LHCN-M2 (cell line): Measurements from ENCODE around the gene OAS2. TPM values are rescaled to one million over a fixed set of nuclear protein-coding genes. Genes with fewer than 3 reads are reported as not detected.

Experiments used
- DNase-seq: peaks from one replicate; pipeline ENCODE4 v3.0.0-alpha.2; 2012; ENCODE audit warnings: low read depth
- total RNA-seq: library from RNA; depleted of rRNA; stranded (reverse); fragments of >200 nt; gene quantifications from 2 replicates; pipeline ENCODE4 v1.2.3, GENCODE V29; 2014

OAS2 gene
- total RNA-seq, 1 experiment from 2014 or later: 9.9 TPM

DNA sequence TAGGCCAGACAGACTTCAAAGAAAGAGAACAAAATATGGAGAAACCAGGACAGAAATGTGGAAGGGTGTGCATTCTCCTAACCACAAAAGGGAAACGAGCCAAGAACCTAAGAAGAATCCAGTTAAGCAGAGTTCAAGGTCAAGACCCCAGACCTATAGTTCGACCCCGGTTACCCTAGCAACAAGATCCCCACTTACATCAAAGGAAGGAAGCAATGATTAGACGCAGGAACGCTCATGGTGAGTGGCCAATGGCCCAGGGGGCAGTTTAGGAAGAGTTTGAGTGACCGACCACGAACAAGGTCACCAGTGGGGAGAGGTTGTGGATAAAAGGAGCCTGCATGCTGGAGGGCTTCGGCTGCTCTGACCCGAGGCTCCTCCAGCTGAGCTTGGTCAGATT, 36.2 kb downstream of the OAS2 start:
- no peak for DNase-seq

DNA sequence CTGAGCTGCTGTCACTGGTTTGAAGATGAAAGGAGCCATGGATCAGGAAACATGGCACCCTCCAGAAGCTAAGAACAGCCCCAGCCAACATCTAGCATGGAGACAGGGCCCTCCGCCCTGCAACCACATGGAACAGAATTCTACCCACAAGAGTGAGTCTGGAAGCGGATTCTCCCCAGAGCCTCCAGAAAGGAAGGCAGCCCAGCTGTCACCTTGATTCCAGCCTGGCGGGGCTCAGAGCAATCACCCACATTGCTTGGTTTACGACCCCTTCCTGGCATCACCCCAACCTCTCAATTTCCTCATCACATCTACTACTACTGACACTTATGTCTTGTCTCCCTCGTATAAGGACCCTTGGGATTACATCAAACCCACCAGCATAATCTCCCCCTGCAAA, 38.5 kb downstream of the OAS2 start:
- DNase-seq: no peak

DNA sequence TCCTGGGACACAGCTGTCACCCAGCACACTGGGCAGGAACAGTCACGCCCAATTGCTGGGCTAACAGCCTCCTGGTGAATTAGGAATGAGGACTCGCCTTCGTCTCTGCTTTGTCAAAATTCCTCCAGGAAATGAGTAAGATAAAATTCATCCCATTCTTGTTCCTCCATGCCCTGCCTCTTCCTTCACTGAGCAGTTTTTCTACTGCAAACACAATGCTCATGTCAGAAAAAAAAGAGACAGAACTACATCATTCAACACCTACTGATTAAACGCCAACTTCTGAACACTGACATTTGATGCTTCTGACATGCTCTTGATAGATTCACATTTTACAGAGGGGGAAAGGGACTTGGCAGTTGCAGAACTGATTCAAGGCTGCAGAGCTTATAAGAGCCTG, 40.7 kb downstream of the OAS2 start:
- peak; percentile 51 for DNase-seq

DNA sequence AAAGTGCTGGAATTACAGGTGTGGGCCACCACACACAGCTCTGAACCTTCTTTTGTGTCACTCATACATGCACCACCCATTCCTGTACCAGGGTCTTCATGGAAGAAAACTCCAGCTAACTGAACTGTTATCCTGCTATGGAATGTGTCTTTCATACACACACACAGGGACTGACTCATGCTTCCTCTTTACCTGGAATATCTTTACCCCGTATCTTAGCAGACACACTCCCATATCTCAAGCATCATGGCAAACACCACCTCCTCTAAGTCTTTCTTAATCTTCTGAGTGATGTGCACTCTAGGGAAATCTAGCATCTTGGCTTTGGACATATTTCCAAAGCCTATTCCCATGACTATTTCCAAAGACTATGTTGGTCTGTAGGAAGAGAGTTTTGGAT, 43.2 kb downstream of the OAS2 start:
- no peak for DNase-seq

DNA sequence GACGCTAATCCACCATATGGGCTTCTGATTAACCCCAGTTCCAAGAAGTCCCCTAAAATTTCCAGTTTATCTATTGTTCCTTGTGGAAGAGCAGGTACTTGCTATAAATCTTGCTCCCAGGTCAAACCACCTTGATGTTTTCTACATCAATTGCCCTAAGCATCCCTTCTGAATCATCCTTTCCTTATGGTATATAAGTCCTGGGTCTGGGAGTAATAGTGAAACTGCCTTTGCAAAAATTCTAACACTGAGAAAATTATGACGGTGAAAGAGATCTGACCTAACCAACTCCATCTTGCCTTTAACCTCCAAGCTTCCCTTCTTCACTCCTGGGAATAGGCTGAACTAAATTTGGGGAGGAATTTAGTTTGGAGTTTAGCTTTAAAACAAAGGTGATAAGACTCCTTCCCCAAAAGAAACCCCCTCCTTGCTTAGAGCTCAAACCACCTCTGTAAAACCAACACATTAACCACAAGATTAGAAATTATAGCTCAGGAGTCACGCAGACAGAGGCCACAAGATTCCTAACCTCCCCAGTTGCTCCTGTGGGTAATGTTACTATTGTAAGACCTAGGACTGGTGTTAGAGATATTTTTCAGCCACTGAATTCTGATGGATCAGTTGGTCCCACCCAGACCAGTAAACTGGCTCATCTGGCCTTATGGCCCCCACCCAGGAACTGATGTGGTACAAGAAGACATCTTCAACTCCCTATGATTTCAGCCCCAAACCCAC, 44.4 kb downstream of the OAS2 start:
- DNase-seq: no peak

DNA sequence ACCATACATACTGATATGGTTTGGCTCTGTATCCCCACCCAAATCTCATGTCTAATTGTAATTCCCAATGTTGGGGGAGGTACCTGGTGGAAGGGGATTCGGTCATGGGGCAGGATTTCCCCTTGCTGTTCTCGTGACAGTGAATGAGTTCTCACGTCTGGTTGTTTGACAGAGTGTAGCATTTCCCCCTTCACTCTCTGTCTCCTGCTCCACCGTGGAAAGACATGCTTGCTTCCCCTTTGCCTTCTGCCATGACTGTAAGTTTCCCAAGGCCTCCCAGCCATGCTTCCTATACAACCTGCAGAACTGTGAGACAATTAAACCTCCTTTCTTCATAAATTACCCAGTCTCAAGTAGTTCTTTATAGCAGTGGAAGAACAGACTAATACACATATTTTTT, 49.4 kb downstream of the OAS2 start:
- no peak for DNase-seq

DNA sequence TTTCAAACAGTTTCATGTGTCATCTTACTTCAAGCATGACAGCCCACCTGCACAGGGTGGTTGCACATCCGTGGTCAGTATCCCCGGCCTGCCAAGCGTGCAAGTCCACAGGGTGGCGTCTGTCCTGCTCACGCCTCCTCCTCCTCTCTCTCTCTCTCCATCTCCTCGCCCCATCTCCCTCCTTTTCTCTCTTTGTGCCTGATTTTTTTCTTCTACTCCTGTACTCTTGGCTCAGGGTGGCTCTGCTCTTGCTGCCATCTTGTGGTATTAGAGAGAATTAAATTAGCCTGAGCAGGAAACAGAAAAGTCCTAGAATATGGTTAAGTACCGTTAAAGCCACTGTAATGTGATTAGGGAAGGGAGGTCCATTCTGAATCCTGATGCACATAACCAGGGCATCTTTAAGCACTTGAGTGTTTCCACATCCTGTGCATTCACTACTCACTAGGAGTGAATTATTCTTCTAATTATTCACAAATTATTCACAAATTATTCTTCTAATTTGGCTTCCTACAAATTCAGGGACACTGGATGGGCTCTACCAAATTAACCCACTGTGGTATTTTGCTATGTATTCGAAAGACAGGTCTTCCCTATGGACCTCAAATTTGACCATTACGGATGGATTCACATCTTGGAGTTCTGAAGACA, 52.7 kb downstream of the OAS2 start:
- DNase-seq: peak; percentile 82

DNA sequence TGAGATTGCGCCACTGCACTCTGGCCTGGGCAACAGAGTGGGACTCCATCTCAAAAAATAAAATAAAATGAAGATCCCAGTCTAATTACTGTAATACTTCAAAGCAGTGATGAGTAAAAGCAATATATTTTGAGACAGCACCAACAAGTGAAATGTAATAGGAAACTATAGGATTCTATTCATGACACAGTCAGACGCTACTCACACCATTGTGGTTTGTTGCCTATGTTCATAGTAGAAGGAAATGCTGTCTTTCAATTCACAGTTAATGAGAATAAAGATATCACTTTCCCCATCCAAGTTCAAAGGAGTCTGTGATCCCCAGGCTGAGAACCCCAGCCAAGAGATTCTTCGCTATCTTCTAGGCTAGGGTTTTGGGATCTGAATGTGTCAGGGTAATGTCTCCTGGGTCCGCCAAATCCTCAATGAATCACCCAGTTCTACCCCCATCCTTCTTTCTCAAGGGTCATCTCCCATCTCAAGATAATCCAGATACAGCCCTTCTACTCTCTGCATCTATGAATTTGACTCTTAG, 61.7 kb downstream of the OAS2 start:
- peak; percentile 54 for DNase-seq

DNA sequence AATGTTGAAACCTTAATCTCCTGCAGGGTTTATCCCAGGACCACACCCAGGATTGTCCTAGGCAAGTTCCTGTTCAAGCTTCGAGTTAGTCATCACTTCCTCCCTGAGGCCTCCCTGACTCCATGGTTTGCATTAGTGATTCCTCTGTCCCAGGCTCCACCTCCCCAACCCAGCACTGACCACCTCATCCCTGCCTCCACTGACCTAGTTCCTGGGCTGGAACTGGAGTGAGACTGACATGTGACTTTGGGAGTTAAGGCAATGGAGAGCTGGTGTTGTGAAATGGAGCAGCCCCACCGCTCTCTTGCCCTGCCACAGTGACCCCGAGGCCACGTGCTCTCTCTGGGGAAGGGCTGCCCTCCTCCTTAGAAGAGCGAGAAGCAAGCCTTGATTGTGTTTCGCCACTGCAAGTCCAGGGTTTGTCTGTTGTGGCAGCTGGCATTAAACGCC, 62.4 kb downstream of the OAS2 start:
- DNase-seq: peak; percentile 99

DNA sequence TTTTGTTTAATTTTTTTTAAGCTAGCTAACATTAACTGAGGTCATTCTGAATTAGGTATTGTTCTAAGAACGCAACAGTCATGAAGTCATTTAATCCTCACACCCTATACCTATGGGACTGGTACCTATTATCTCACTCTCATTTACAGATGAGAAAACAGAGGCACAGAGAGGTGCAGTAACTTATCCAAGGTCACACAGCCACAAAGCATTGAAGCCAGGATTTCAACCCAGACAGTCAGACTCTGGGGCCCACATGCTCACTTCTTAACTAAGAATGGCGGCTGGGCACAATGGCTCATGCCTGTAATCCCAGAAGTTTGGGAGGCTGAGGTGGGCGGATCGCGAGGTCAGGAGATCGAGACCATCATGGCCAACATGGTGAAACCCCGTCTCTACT, 63.2 kb downstream of the OAS2 start:
- no peak for DNase-seq

DNA sequence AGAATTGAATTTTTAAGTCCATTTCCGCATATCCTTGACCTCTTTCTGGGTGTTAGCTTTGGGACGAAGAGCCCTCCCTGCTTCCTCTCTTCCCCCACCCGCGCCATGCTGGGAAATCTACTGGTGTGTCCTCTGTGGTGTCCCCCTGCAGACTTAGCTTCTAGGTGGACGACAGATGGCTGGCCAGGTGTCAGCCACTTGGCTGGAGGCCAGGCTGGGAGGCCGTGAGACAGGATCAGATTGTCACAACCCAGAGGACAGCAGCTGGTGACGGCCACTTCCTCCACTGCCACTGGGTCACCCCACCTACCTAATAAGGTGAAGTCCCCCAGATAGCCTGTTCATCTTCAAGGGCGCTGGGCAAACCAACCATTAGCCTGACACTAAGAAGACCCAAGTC, 64.9 kb downstream of the OAS2 start:
- DNase-seq: no peak

DNA sequence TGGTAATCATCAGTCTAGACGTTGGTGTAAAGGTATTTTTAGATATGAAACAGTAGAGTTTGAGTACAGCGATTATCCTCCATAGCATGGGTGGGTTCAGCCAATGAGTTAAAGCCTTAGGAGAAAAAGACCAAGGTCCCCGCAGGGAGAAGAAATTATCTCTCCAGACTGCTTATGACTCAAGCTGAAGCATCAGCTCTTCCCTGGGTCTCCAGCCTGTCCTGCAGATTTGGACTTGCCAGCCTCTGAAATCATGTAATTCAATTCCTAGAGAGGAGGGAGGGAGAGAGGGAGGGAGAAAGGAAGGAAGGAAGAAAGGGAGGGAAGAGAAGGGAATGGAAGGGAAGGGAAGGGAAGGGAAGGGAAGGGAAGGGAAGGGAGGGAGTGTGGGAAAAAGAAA, 66.2 kb downstream of the OAS2 start:
- DNase-seq: peak; percentile 19

DNA sequence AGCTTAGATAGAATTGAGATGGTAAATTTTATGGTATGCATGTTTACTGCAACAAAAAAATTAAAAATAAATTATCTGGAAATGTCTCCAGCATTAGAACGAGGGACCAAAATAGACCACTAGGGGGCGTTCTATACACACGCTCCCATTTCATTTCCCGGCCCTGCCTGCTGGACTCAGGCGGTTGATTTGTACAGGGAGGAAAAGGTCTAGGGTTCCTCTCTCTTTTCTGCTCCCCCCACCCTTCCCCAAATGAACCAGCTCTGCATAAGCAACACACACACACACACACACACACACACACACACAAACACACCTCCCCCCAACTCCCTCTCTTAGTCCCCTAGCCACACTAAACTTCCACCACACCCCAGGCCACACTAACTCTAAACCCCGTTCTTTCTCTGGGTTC, 70.4 kb downstream of the OAS2 start:
- DNase-seq: peak; percentile 54

DNA sequence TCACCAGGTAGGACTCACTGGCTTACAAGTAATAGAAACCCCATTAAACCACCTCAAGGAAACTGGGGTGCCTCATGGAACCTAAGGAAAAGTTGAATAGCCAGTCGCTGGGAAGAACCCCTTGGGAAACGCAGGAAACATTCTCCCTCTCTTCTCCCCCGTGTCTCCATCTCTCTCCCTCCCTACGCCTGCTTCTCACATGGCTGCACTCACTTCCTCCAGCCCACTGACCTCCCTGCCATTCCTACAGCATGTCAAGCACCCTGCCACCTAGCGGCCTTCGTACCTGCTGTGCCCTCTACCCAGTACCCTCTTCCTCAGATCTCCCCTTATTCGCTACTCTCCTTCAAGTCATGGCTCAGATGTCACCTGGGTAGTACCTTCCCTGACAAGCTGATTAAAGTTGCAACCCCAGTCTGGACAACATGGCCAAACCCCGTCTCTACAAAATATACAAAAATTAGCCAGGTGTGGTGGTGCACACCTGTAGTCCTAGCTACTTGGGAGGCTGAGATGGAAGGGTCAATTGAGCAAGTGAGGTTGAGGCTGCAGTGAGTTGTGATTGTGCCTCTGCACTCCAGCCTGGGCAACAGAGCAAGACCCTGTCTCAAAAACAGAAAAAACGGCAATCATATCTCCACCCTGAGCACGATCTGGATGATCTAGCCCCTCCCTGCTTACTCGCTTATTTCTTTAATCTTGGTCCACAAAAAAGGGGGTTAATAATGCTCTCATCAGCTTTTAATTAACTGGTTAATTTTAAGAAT, 71.8 kb downstream of the OAS2 start:
- DNase-seq: no peak

DNA sequence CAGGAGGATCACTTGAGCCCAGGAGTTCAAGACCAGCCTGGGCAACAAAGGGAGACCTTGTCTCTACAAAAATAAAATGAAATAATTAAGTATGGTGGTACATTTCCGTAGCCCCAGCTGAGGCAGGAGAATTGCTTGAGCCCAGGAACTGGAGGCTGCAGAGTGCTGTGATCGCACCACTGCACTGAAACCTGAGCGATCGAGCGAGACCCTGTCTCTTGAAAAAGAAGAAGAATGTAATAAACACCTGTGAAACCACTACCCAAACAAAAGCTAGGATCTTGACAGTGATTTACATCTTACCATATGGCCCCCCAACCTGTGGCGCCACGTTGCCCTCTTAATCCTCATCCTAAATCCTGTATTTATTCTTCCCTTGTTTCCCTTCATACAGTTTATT, 72.5 kb downstream of the OAS2 start:
- DNase-seq: no peak

DNA sequence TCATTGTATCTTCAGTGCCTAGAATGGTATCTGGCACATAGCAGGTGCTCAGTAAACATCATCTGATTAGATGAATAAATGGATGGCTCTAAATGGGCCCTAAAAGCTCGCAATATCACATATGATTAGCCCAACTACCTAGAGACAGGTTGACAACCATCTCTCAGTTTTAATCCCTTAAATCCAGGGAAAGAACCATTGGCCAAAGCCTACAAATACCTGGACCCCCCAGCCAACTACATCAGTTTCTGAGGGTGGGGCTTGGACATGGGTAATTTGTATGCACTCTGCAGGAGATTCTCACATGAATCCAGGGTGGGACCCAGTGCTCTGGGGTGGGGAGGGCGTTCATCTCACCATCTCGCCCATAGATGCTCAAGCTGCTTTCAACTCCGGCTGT, 73.4 kb downstream of the OAS2 start:
- DNase-seq: no peak

DNA sequence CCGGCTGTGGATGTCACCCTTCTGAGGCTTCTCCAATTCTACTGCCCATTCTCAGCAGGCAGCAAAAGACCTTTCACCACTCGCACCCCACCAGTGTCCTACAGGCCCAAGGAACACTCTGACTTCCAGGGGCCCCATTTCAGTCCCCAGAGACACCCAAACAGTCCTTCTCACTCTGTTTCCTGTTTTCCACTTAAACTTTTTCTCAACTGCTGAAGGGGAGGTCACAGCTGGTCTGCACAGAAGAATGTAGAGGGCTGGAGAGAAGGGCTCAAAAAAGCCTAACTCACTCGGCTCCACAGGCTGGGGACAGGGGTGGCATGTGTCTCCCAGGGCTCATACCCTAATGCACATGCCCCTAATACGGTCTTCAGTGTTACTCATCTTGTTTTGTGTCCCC, 74.0 kb downstream of the OAS2 start:
- DNase-seq: no peak

DNA sequence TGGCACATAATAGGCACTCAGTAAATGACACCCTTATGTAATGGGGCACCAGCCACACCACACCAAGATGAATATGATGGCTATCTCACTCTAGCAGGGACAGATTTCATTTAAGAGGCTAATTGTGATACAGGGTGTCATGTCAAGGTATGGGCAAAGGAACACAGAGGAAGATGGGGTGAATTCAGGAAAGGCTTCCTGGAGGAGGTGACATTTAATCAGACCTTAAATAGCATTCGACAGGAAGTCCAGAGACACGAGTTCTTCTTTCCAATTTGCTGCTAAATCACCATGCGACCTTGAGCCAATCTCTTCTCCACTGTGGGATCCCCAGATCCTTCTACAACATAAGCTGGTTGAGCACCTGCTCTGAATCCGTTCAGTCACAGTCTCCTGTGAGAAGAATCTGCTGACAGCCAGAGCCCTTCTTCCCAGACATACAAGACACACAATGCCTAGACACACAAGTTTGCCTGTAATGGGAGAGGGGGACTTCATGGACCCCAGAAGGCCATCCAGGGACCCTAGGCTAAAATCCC, 76.7 kb downstream of the OAS2 start:
- DNase-seq: no peak

DNA sequence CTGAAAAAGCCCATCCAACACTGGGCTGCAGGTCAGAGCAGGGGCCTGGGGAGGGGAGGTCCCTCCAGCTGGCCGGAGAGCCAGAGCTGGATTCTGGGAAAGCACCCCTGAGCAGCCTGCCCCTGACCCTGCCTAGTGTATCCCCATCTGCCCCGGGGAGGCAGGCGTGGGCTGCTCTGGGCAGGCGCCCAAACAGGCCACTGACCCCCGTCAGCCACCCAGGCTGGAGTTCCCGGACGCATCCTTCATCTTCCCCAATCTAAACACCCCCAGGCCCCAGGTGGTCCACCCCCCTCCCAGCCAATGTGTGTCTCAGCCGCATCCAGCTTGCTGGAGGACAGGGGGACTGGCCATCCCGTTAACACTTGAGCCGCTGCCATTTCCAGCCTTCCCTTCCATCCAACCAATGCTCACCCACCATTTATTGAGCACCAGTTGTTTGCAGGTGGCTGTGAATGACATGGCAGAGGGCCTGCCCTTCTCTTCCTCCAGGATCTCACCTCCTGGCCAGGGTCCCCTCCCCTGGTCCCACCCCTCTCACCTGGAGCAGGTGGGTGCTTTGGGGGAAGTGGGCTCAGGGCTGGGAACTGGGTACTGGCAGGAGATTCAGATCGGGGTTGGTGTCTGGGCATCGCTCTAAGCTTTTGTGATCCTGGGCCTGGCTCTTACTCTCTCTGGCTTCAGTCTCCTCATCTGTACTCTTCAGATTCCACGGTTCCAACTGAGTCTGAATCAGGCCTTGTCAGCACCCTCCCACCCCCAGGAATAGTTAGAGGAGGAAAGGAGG, 77.5 kb downstream of the OAS2 start:
- DNase-seq: no peak

DNA sequence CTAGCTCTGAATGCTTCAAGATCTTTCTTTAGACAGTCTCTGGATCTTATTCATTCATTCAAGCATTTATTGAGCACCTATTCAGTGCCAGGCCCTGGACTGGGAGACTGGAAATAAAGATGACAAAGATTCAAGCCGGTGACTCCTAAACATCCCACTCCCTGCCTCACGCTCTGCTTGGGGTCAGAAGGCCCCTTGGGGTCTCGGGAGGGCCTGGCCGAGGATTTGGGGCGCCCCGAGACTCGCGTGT, 78.0 kb downstream of the OAS2 start:
- no peak for DNase-seq

DNA sequence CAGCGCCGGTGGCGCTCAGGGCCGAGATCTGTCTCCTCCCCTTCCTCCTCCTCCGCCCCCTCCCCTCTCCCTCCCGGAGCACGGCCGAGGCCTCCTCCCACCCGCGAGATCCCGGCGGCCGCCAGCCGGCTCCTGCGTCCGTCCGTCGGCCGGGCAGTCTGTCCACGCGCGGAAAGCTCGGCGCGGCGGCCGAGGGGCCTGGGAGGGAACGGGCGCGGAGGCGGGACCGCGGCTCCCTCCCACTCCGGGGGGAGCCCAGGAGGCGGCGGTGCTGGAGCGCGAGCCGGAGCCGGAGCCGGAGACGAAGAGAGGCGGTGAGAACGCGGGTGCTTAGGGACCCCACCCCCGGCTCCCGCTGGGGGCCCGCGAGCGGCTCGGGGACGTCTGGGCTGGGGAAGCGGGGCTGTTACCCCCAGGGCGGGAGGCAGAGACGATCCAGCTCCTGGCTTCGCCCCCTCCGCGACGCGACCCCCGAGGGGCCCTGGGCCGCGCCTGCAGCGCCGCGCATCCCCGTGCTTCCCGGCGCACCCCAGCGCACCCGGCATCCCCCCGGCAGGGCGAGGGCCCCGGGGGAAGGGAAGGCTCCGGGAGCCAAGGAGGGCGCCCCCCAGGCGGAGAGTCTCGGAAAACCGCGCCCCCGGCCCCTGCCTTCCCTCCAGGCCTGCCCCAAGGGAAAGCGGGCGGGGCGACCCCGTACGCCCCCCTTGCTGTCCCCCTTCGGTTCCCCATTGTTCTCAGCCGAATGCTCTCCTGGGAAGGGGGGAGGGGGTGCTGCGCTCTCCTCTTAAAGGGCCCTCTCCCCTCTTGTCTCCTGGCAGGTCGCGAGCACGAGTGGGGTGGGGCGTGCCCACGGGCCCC, 78.5 kb downstream of the OAS2 start, which contains the start of gene DTX1:
Gene DTX1, plus strand, starts transcription at position 100 of the 858 bp plus-strand sequence. CDS start 1,463 bp downstream, outside the sequence.
- no peak for DNase-seq
